Measurements from ENCODE around the gene SLC25A42.
"Not testable (repeated sequence)": the region's sequence is repeated elsewhere in the genome, so short reads cannot be mapped to it uniquely, and the experiment has no call there.

The SLC25A42 gene

DNA sequence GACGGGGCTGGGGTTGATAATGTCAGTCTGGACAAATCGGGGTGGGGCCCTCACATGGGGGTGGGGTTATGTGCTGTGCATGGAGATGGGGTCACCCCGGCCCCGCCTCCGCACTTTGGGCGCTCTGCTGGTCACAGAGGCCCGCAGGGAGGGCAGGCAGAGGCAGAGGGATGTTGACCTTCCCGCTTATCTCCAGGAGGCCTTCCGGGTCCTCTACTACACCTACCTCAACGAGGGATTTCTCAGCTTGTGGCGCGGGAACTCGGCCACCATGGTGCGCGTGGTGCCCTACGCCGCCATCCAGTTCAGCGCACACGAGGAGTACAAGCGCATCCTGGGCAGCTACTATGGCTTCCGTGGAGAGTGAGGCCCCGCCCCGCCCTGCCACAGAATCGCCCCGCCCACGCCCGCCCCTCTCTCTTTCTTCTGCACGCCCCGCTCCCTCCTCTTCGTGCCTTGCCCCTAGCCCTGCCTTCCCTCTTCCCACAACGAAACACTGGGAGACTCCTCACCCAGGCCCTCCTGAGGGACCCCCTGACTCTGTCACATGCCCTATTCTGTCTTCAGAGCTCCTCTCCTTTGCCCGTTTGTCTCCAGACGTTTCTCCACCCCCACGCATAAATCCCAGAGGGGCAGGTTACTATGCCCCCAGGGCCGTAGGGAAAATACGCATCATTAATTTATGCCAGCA lies 41.7 kb downstream of the SLC25A42 start:
- DNase-seq (ENCODE audit: low read depth in 2 of 2): no peak

DNA sequence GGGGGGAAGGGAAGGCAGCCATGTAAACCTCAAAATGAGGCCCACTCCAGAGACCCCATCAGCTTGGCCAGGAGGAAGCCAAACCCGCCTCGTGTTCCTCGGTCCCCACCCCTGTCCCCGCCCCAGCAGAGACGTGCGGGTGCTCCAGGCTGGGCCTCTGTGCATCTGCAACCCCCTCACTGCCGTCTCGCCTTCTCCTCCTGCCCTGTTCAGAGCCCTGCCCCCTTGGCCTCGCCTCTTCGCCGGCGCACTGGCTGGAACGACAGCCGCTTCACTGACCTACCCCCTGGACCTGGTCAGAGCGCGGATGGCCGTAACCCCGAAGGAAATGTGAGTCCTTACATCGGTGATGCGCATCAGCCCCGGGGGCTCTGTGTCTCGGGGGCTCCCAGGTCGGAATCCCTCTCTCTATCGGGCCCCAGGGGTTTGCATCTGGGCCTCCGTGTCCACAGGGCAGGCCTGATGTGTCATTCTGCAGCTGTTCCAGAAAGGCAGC lies 42.3 kb downstream of the SLC25A42 start:
- no peak for DNase-seq (ENCODE audit: low read depth in 2 of 2)

DNA sequence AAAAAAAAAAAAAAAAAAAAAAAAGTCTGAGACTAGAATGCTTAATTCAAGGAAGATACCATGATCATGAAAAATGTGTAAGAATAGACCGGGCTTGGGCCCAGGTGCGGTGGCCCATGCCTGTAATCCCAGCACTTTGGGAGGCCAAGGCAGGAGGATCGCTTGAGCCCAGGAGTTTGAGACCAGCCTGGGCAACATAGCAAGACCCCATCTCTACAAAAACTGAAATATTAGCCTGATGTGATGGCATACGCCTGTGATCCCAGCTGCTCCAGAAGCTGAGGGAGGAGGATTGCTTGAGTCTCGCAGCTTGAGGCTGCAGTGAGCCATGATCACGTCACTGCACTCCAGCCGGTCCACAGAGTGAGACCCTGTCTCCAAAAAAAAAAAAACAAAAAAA lies 43.1 kb downstream of the SLC25A42 start:
- not testable (repeated sequence) for DNase-seq (ENCODE audit: low read depth in 2 of 2)

DNA sequence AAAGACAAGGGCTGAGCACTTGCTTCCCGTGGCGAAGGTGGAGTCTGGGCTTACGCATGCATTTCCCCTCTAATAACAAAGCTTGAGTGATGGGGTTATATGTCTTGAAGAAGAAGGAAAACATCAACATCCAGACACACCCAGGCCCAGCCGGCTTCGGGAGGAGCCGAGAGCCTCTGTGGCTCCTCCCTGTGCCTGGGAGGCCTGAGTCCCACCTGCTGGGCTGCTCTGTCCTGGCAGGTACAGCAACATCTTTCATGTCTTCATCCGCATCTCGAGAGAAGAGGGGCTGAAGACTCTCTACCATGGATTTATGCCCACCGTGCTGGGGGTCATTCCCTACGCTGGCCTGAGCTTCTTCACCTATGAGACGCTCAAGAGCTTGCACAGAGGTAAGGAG lies 43.9 kb downstream of the SLC25A42 start:
- DNase-seq (ENCODE audit: low read depth in 2 of 2): no peak

DNA sequence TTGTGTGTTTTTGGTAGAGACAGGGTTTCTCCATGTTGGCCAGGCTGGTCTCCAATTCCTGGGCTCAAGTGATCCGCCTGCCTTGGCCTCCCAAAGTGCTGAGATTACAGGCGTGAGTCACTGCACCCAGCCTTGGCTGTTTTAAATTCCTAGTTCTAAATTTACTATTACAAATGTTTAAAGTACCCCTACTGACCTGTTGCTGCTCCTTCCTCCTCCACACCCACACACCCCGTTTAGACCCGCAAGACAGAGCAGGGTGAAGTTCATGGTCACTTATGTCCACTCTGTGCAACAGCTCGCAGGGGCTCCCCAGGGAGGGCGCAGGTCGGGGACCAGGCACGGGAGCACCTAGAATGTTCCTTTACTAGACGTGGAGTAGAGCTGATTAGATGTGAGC lies 45.8 kb downstream of the SLC25A42 start:
- DNase-seq (ENCODE audit: low read depth in 2 of 2): no peak

DNA sequence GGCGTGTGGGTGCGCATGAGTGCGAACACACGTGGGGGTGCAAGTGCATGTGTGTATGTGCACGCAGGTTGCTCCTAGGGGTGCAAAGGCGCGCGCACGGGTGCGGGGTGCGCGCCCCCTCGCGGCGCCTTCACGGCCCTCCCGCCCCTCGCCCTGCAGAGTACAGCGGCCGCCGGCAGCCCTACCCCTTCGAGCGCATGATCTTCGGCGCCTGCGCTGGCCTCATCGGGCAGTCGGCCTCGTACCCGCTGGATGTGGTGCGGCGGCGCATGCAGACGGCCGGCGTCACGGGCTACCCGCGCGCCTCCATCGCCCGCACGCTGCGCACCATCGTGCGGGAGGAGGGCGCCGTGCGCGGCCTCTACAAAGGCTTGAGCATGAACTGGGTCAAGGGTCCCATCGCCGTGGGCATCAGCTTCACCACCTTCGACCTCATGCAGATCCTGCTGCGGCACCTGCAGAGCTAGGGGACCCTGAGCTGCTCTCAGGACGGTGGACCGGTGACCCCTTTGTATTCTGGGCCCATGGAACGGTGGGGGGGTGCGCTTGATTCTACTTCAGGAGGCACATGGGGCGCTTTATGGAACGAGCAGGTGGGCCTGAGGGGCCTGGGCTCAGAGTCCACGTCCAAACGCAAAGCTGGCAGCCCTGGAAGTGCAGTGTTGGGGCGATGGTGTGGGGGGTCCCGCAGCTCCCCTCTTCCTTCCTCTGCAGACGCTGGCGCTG lies 46.8 kb downstream of the SLC25A42 start:
- no peak for DNase-seq (ENCODE audit: low read depth in 2 of 2)

DNA sequence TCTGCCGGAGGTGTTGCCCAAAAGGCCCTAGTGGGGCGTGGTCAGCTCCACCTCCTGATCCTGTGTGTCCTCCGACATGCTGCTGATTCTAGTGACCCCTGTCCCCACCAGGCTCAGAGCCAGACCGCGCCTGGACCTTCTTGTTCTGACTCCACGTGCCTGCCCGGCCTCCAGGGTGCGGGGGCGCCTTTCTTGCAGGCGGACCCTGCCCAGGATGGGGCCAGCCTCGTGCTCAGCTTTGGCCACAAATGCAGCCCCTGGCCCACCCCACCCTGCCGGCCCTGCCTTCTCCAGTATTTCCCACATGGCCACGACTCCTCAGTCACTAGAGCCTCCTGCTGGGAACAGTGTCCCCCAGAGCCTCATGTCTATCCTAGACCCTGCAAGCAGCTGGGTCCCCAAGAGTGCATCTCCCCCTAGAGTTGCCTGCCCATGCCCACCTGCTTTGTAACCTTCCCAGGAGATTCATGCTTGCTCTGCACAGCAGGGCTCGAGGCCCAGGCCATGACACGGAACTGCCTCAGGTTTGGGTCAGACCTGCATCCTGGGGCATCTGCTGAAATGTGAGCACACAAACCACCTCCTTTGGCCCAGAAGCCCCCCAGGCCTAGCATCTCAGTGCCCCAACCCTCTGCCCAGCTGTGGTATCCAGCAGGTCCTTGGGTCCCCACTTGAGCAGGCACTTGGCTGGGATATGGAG lies 47.5 kb downstream of the SLC25A42 start:
- no peak for DNase-seq (ENCODE audit: low read depth in 2 of 2)

DNA sequence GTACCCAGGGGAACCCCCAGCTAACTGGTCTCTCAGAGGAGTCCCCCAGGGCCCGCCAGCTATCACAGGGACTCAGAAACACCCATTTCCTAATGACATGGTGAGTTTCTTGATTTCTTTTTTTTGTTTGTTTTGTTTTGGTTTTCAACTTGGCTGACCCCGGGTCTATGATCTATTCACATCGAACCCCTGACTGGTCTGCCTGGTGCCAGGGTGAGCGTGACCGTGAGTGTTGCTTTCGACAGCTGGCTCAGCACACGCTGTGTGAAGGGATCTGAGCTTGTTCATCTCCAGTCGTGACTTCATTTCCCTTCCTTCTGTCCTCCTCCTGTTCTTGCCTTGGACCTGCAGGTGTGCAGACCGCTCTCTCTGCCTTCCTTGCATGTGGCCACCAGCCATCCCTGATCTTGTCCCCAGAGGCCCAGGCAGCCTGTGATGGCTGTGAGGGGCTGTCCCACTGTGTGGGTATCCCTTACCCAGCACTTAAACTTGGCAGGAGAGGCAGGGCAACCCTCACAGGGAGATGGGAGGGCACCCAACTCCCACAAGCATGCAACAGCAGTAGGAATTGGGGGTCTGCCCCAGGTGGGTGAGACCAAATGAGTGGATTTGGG lies 48.3 kb downstream of the SLC25A42 start:
- no peak for DNase-seq (ENCODE audit: low read depth in 2 of 2)

DNA sequence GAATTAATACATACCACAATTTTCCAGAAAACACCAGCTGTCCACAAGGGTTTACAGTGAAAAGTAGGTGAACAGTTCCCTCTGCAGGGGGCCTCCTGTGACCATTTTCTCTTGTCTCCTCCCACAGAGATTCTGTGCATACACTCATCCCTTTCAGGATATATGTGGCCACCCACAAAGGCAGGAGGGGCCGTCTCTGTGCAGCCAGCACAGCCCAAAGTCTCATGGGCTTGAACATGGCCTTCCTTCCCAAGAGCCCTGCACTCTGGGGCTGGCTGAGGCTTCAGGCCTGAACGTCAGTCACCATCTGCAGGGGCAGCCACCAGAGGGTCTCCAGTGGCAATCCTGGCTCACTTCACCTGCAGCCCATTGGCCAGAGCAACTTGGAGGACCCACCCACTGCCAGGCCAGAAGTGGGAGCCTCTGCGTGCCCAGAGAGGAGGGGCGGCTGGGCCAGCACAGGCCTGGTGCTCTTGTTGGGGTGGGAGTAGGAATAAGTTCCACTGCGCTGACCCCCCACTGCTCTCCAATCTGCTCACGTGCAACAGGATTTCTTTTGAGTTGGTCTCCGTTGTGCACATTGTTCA lies 49.3 kb downstream of the SLC25A42 start:
- no peak for DNase-seq (ENCODE audit: low read depth in 2 of 2)

DNA sequence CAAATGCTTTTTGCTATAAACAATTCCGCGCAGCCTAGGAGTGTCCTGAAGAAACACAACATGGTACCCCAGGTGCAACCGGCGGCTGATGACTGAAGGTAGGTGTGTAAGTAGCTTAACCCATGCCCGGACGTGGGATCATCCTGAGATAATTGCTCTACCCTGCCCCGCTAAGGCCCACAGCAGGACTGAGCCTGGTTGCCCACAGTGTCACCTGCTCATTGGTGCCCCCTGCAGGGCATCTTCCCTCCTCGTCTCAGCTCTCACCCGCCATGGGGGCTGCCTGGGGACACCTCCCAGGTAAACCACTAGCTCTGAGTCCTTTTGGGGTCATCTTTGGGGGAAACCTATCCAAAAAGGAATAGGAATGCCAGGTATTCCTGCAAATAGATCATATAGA lies 52.2 kb downstream of the SLC25A42 start:
- DNase-seq (ENCODE audit: low read depth in 2 of 2): no peak

DNA sequence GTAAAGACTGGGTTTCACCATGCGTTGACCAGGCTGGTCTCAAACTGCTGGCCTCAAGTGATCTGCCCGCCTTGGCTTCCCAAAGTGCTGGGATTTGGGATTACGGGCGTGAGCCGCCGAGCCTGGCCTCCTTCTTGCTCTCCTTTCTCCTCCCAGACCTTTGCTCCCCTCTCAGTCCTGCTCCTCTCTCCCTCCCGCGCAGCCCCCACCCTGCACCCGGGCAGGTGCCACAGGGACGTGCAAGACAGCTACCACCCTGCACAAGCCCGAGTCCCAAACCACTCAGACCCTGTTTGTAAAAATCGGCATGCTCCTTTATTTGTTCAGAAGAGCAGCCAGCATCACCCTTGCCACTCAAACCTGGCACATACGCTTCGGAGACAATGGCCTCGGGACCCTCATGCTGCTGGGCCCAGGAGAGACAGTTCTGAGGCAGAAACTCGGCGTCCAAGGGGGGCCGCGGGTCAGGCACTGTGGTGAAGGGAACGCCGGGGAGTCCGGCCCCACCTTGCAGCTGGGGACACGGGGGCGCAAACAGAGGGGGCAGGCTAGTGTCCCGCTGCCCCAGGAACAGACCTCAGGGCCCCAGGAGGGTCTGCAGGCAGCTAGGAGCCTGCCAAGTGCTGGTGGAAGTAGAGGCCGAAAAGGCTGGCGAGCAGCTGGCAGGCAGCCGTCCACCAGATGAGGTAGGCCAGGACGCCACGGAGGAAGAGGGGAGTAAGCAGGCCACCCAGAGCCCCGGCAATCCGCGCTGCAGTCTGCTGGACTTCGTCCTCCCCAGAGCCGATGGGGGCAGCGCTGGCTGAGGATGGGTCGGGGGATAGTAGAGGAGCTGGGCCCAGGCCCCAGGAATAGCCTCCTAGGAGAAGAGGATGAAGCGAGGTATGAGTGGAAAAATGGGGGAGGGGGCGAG lies 55.8 kb downstream of the SLC25A42 start:
- no peak for DNase-seq (ENCODE audit: low read depth in 2 of 2)

DNA sequence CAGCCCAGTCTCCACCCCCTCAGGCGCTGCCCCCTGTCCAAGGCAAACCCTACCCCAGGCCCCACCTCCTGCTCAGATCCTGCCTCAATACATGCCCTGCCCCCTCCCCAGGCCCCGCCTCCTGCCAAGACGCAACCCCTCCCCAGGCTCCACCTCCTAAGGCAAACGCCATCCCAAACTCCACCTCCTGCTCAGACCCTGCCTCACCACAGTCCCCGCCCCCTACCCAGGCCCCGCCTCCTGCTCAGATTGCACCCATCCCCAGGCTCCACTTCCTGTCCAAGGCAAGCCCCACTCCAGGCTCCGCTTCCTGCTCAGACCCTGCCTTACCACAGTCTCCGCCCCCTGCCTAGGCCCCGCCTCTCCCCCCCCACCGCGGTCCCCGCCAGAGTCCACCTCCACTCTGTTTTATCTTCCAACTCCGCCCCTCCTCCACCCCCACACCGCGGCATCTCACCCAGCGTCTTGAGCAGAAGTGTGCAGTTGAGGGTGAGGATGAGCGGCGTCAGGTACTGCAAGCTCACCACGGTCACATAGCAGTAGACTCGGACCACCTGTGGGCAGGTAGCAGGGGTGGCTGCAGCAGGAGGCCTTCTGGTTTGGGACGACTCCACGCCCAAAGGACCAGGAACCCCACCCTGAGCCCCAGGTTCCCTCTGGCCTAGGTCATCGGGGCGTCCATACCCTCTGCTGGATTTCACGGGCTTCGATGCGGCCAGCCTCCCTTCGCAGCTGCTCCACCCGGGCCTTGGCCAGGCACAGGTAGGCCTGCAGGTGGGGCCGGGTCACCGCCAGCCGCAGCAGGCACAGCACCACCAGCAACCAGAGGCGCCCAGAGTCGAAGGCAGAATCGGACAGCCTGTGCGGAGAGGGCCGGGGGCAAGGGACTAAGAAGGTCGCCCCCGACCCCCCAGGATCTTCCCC lies 56.8 kb downstream of the SLC25A42 start:
- no peak for DNase-seq (ENCODE audit: low read depth in 2 of 2)

DNA sequence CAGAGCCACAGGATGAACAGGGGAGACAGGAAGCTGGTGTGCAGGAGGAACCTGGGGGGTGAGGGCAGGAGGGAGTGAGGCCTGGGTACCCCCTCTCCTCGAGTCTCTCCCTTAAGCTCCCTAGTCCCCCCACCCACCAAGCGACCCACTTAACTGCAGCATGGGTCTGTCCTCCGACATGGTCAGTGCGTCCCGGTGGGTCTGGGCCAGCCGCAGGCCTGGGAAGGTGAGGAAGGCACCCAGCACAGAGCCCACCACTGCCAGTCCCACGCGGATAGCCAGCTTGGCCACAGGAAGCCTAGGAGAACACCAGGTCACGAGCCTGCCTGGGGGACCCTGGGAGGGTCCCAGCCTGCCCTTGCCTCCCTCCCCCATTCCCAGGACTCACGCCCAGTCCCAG lies 57.6 kb downstream of the SLC25A42 start:
- DNase-seq (ENCODE audit: low read depth in 2 of 2): no peak

DNA sequence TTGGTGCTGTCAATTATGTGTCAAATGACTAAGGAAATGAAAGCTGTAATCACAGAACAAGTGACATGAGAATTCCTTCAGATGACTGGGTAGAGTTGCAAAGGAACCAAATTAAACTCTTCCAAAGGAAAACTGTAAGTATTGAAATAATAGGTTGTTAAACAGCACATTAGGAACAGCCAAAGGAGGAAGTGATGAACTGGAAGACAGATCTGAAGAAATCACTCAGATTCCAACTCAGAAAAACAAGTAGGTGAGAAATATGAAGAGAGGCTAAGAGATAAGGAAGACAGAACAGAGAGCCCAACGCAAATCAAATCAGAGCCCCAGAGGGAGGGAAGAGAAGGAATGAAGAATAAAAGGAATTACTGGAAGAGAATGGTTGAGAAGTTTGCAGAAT lies 59.1 kb downstream of the SLC25A42 start:
- DNase-seq (ENCODE audit: low read depth in 2 of 2): no peak

DNA sequence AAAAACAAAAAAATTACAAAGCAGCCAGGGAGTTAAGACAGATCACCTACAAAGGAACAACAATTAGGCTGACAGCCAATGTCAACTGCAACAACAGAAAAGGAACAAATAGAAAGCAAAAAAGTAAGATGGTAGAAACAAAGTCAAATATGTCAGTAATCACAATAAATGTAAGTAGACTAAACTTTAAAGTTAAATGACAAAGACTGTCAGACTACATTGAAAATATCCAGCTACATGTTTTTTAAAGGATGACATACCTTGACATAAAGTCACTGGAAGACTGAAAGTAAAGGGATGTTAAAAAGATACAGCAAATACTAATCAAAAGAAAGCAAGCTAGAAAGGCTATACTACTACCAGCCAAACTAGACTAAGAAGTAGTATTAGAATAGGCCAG lies 59.6 kb downstream of the SLC25A42 start:
- no peak for DNase-seq (ENCODE audit: low read depth in 2 of 2)

DNA sequence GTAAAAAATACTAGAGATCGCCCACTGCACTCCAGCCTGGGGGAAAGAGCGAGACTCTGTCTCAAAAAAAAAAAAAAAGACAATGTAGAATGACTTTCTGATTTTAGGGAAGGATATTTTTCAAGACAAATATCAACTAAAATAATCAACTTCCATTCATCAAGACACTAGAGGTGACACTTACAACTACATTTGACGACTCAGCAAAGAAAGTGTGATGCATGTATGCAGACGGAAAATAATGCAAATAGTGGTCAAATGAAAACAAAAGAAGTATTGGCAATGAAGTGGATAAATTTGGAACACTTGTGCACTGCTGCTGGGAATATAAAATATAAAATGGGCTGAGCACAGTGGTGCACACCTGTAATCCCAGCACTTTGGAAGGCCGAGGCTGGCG lies 62.3 kb downstream of the SLC25A42 start:
- no peak for DNase-seq (ENCODE audit: low read depth in 2 of 2)

DNA sequence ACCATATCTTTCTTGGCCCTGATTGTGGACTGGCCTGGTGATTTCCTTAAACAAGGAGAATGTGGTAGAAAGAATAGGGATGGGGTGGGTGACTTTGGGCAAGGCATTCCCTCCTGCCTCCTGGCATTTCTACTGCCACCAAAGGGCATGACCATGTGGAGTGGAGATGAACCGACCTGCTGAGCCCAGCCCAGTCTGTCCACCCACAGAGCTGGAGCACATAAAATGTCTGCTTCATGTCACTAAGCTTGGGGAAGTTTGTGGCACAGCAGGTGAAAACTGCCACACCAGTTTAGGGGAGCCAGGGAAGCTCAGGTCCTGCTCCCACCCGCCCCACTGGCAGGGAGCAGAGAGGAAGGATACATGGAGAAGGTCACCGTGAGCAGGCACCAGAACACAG lies 68.2 kb downstream of the SLC25A42 start:
- no peak for DNase-seq (ENCODE audit: low read depth in 2 of 2)

DNA sequence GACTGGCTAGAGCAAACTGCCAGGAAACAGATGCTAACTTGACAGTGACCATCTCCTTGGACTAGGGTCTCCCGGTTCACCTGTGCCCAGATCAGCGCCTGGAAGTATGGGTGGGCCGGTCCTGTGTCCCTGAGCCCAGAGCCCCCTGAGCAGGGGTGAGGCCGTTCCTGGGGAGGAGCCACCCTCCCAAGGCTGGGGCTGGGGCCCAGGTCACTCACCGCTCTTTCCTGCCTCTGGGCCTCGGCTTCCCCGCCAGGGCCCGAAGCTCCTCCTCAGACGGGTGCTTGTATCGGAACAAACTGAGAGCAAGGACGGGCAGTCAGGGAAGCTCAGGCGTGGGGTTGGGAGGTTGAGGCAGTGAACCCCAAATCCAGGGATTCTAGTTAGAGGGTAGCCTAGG lies 69.1 kb downstream of the SLC25A42 start:
- DNase-seq (ENCODE audit: low read depth in 2 of 2): no peak

DNA sequence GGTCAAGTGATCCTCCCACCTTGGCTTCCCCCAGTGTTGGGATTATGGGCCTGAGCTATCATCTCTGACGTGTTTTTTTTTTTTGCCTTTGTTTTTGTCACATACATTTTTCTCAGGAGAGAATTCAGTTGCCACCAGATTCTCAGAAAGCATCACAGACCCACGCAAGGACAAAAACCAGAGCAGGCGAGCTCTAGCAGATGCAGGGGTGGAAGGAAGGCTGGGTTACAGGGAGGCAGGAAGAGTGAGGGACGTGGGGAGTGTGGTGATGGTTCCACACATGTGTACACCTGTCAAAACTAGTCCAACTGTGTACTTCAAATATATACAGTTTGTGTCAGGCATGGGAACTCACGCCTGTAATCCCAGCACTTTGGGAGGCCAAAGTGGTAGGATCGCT lies 70.2 kb downstream of the SLC25A42 start:
- no peak for DNase-seq (ENCODE audit: low read depth in 2 of 2)

DNA sequence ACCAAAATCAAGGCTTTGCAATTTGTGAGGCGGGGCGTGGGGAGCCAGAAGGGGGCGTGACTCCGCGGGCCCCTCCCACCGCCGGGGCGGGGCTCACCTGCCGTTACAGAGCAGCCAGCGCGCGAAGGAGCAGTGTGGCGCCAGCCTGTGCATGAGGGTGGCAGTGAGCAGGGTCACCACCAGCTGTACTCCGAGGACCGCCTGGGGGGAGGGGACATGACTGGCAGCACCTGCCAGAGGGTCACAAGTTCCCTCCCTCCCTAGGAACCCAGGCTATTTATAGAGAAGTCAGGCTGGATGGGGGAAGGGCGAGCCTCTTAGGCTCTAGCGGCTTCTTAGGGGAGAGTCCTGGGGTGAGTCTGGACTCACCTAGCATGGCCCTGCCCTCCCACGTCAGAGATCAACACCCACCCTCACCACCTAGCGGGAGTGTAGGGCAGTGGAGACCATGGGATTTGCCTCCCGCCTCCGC lies 70.9 kb downstream of the SLC25A42 start:
- DNase-seq (ENCODE audit: low read depth in 2 of 2): no peak
